ENCODE results near the gene GHSR. TPM values are rescaled to one million over a fixed set of nuclear protein-coding genes. Genes with fewer than 3 reads are reported as not detected.

Gene GHSR
- total and polyA plus RNA-seq, 2 of the 8 experiments (the other 6 are each of a cell fraction or from before 2014, with no cell fraction given) = not detected

DNA sequence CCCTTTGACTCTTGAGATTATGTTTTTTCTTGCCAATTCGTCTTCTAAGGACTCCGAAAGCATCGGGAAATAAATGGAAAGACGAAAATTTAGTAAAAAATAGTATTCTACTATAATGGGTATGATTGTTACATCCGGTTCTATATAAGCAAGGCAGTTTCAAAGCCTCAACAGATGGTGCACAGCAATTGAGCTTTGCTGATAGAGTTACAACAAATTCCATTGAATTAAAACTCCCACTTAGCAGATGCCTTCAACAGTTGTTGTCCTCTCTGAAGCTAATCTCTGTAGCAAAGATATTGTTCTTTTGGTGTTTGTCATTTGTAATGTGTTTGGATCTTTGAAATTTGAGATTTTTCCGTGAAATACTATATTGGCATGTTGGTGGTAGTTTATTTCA is 16.1 kb upstream of the GHSR start (continued):
- TF ChIP-seq, protein P1, sequence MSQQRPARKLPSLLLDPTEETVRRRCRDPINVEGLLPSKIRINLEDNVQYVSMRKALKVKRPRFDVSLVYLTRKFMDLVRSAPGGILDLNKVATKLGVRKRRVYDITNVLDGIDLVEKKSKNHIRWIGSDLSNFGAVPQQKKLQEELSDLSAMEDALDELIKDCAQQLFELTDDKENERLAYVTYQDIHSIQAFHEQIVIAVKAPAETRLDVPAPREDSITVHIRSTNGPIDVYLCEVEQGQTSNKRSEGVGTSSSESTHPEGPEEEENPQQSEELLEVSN (IDR thresholded peaks at IDR 0.05) = no peak
- TF ChIP-seq JUN (IDR thresholded peaks at IDR 0.05; ENCODE audit: low read depth, low read length) (no peak), EGR1 (IDR thresholded peaks at IDR 0.05; ENCODE audit: borderline replicate concordance, low read depth, low read length) (no peak), NRF1 (IDR thresholded peaks at IDR 0.05; ENCODE audit: low read depth, low read length) (no peak), CTBP2 (IDR thresholded peaks at IDR 0.05; ENCODE audit: borderline replicate concordance, insufficient read depth, insufficient read length, low read length) (no peak), CBX8 (IDR thresholded peaks at IDR 0.05; ENCODE audit: borderline replicate concordance, low read depth, low read length) (no peak), SP1 (IDR thresholded peaks at IDR 0.05; ENCODE audit: low read depth, low read length) (no peak)

Measured in H1 (cell line).